ENCODE results near the gene UCMA.

- TF ChIP-seq RAD21 (IDR thresholded peaks at IDR 0.05; ENCODE audit: low read depth), result no peak
- TF ChIP-seq TCF12 (IDR thresholded peaks at IDR 0.05; ENCODE audit: low read depth), result no peak
- TF ChIP-seq TAF1 (IDR thresholded peaks at IDR 0.05; ENCODE audit: low read depth), result no peak
- TF ChIP-seq, protein P1, sequence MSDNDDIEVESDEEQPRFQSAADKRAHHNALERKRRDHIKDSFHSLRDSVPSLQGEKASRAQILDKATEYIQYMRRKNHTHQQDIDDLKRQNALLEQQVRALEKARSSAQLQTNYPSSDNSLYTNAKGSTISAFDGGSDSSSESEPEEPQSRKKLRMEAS (IDR thresholded peaks at IDR 0.05), result no peak
- TF ChIP-seq CEBPB (IDR thresholded peaks at IDR 0.05), result no peak
- no peak for TF ChIP-seq NFIC (IDR thresholded peaks at IDR 0.05)
- no peak for TF ChIP-seq EP300 (IDR thresholded peaks at IDR 0.05; ENCODE audit: borderline replicate concordance)
- TF ChIP-seq ZBTB7A (IDR thresholded peaks at IDR 0.05; ENCODE audit: low read depth), result no peak
- TF ChIP-seq REST (IDR thresholded peaks at IDR 0.05; ENCODE audit: low read depth), result no peak
- TF ChIP-seq EGR1 (IDR thresholded peaks at IDR 0.05), result no peak
- no peak for TF ChIP-seq YY1 (IDR thresholded peaks at IDR 0.05; ENCODE audit: low read depth)
- no peak for TF ChIP-seq TEAD4 (IDR thresholded peaks at IDR 0.05)
Measured at GRCh38 chr10:13187135-13187534, 47.0 kb downstream of the UCMA start.
